Colonic mucosa (tissue), 4 donors: ENCODE measurements around the gene ARF1. TPM values are rescaled to one million over a fixed set of nuclear protein-coding genes. Genes with fewer than 3 reads are reported as not detected.

ENCODE experiments used
- DNase-seq: peaks from one replicate; pipeline ENCODE4 v3.0.0-alpha.2; 2020
- H3K27ac ChIP-seq: fragments of 200-600 bp; one replicate; pipeline ENCODE4 v1.8.0; 2021
- H3K27me3 ChIP-seq: fragments of 200-600 bp; one replicate; pipeline ENCODE4 v1.8.0; 2021
- H3K36me3 ChIP-seq: fragments of 200-600 bp; one replicate; pipeline ENCODE4 v1.8.0; 2021
- H3K4me1 ChIP-seq: fragments of 200-600 bp; one replicate; pipeline ENCODE4 v1.8.0; 2021; ENCODE audit warnings: mild to moderate bottlenecking
- H3K4me3 ChIP-seq: fragments of 200-600 bp; one replicate; pipeline ENCODE4 v1.8.0; 2021
- H3K9ac ChIP-seq, 2 donors: one replicate each; pipeline ENCODE4 v1.7.0; 2013; ENCODE audit warnings: control low read depth in 2 of 2, low read depth in 2 of 2, low read length in 2 of 2
- H3K9me3 ChIP-seq: fragments of 200-600 bp; one replicate; pipeline ENCODE4 v1.8.0; 2021
- CTCF ChIP-seq: fragments of 200-600 bp; IDR thresholded peaks from one replicate; pipeline ENCODE4 v1.8.0; 2022; ENCODE audit warnings: antibody characterized with exemption, mild to moderate bottlenecking
- intact Hi-C: fragments of 100-400 bp; cut with DNase I; formaldehyde crosslinking; loops from one replicate; pipeline ENCODE4 v1.14.1; 2022
- total RNA-seq, 2 donors: library from RNA; stranded (reverse); fragmentation: NEBNext Ultra II Directional in 1 of 2; extraction: Animal tissue kit (Norgen Biotek cat#: 25700) in 1 of 2; gene quantifications; one replicate each; pipeline ENCODE4 v1.2.1, GENCODE V29; 2021
- donor health status: healthy.
- donor health status: DM: no; HTN: no; CAD: no.
- donor health status: DM: no; HTN: no; CAD: no.

The ARF1 gene
- total RNA-seq, 2 donors from 2014 or later: 522 to 586 TPM

- no peaks in the 10 kb centered on the region for H3K36me3 ChIP-seq
- intact Hi-C loops: loop anchor here (5.0 kb wide), 1 partner anchor 63 kb away; the partner anchor contains the start of gene WNT3A
- no peak for TF ChIP-seq CTCF
- no peak overlapping the region for H3K4me3 ChIP-seq
- no peak overlapping the region for H3K9ac ChIP-seq
- peaks cover 9% of the 10 kb centered on the region for H3K27me3 ChIP-seq
- H3K9me3 ChIP-seq: no peaks in the 10 kb centered on the region
- no peaks in the 10 kb centered on the region for H3K4me1 ChIP-seq
- no peak for DNase-seq
- no peak overlapping the region for H3K27ac ChIP-seq
These were observed 12.3 kb upstream of the ARF1 start for GRCh38 chr1:228070173-228070572.

GRCh38 chr1:228070851-228071250, 11.7 kb upstream of the ARF1 start:
- DNase-seq: no peak
- peaks cover 3% of the 10 kb centered on the region for H3K27me3 ChIP-seq

GRCh38 chr1:228071839-228072657, 10.5 kb upstream of the ARF1 start:
- Histone ChIP-seq H3K27me3 (peaks cover 3% of the 10 kb centered on the region), H3K27ac (no peak overlapping the region), H3K36me3 (no peaks in the 10 kb centered on the region), H3K9me3 (no peaks in the 10 kb centered on the region), H3K4me1 (no peaks in the 10 kb centered on the region), H3K4me3 (no peak overlapping the region), H3K9ac (no peak overlapping the region)
- intact Hi-C loops: loop anchor here (5.0 kb wide), 1 partner anchor 65 kb away; the partner anchor contains the start of gene WNT3A
- TF ChIP-seq CTCF: no peak
- DNase-seq: no peak

More at GRCh38 chr1:228070851-228071250, 11.7 kb upstream of the ARF1 start:
- H3K9ac ChIP-seq: no peak overlapping the region
- no peak overlapping the region for H3K4me3 ChIP-seq
- H3K9me3 ChIP-seq: no peaks in the 10 kb centered on the region
- no peak overlapping the region for H3K27ac ChIP-seq
- TF ChIP-seq CTCF: no peak
- no peaks in the 10 kb centered on the region for H3K36me3 ChIP-seq
- intact Hi-C loops: loop anchor here (5.0 kb wide), 1 partner anchor 64 kb away; the partner anchor contains the start of gene WNT3A
- no peaks in the 10 kb centered on the region for H3K4me1 ChIP-seq

- intact Hi-C loops: loop anchor here (5.0 kb wide), 1 partner anchor 65 kb away; the partner anchor contains the start of gene WNT3A
- H3K9me3 ChIP-seq: no peaks in the 10 kb centered on the region
- DNase-seq: no peak
- H3K9ac ChIP-seq: no peak overlapping the region
- no peaks in the 10 kb centered on the region for H3K27me3 ChIP-seq
- H3K27ac ChIP-seq: no peak overlapping the region
- no peaks in the 10 kb centered on the region for H3K4me1 ChIP-seq
- no peak overlapping the region for H3K4me3 ChIP-seq
- H3K36me3 ChIP-seq: no peaks in the 10 kb centered on the region
- TF ChIP-seq CTCF: no peak
These were observed 9.9 kb upstream of the ARF1 start for GRCh38 chr1:228072658-228073043.

- DNase-seq: no peak
- Histone ChIP-seq H3K4me3 (no peak overlapping the region), H3K9me3 (no peaks in the 10 kb centered on the region), H3K9ac (no peak overlapping the region), H3K4me1 (no peaks in the 10 kb centered on the region), H3K27ac (no peak overlapping the region), H3K36me3 (no peaks in the 10 kb centered on the region), H3K27me3 (no peaks in the 10 kb centered on the region)
- intact Hi-C loops: loop anchor here (5.0 kb wide), 1 partner anchor 66 kb away; the partner anchor contains the start of gene WNT3A
- TF ChIP-seq CTCF: no peak
These were observed 9.2 kb upstream of the ARF1 start for GRCh38 chr1:228073061-228073856.
